Endodermal cell (in vitro differentiated cells): Measurements from ENCODE around the gene CUL4A. TPM values are rescaled to one million over a fixed set of nuclear protein-coding genes. Genes with fewer than 3 reads are reported as not detected.
A peak's percentile ranks its signal among the peaks of the same experiment; 100 is the strongest.
"Not testable (repeated sequence)": the region's sequence is repeated elsewhere in the genome, so short reads cannot be mapped to it uniquely, and the experiment has no call there.

Experiments used
- DNase-seq: peaks from one replicate; pipeline ENCODE4 v3.0.0-alpha.2; 2017
- H3K27ac ChIP-seq: 2 replicates; pipeline ENCODE4 v1.5.1; 2013; ENCODE audit warnings: mild to moderate bottlenecking, low read depth, low read length, moderate library complexity
- H3K27me3 ChIP-seq: 2 replicates; pipeline ENCODE4 v1.6.1; 2013; ENCODE audit warnings: mild to moderate bottlenecking, low read length, moderate library complexity; ENCODE audit not compliant: insufficient read depth, control insufficient read depth, poor library complexity, severe bottlenecking
- H3K36me3 ChIP-seq: 2 replicates; pipeline ENCODE4 v1.7.0; 2013; ENCODE audit warnings: mild to moderate bottlenecking, low read length, moderate library complexity; ENCODE audit not compliant: control insufficient read depth, insufficient read depth
- H3K4me1 ChIP-seq: one replicate; pipeline ENCODE4 v1.7.0; 2013; ENCODE audit warnings: low read length; ENCODE audit not compliant: control insufficient read depth, insufficient read depth
- H3K4me3 ChIP-seq: 2 replicates; pipeline ENCODE4 v1.5.1; 2013; ENCODE audit warnings: mild to moderate bottlenecking, low read length, moderate library complexity
- H3K9ac ChIP-seq: 2 replicates; pipeline ENCODE4 v1.6.1; 2013; ENCODE audit warnings: mild to moderate bottlenecking, low read length, moderate library complexity; ENCODE audit not compliant: poor library complexity, severe bottlenecking; ENCODE audit errors: extremely low read depth
- H3K9me3 ChIP-seq: 2 replicates; pipeline ENCODE4 v1.6.1; 2013; ENCODE audit warnings: mild to moderate bottlenecking, low read length, moderate library complexity; ENCODE audit not compliant: control insufficient read depth
- H3K27ac Mint-ChIP-seq: 2 replicates; pipeline ENCODE4 v1.8.0; 2020; ENCODE audit warnings: mixed read lengths
- H3K27me3 Mint-ChIP-seq: 2 replicates; pipeline ENCODE4 v1.8.0; 2021; ENCODE audit warnings: mild to moderate bottlenecking, mixed read lengths; ENCODE audit not compliant: insufficient read depth
- H3K36me3 Mint-ChIP-seq: 2 replicates; pipeline ENCODE4 v1.8.0; 2020; ENCODE audit warnings: low read depth, mixed read lengths
- H3K4me1 Mint-ChIP-seq: 2 replicates; pipeline ENCODE4 v1.8.0; 2020; ENCODE audit warnings: mixed read lengths
- H3K4me3 Mint-ChIP-seq: 2 replicates; pipeline ENCODE4 v1.8.0; 2020; ENCODE audit warnings: mild to moderate bottlenecking, moderate library complexity, mixed read lengths
- H3K9me3 Mint-ChIP-seq: 2 replicates; pipeline ENCODE4 v1.8.0; 2020; ENCODE audit warnings: mild to moderate bottlenecking, mixed read lengths
- CTCF ChIP-seq: fragments of 200-600 bp; sonication (generic); conservative IDR thresholded peaks from 2 replicates; pipeline ENCODE4 v1.5.0; 2021; ENCODE audit warnings: antibody characterized with exemption, mild to moderate bottlenecking
- WGBS, 2 experiments: methylation state at CpG; one replicate each; pipeline versions ENCODE4 v1.1.5 to v1.1.7; 2013; ENCODE audit warnings: missing lambda C conversion rate in 2 of 2, mixed read lengths in 1 of 2; ENCODE audit not compliant: insufficient coverage in 1 of 2, insufficient read length in 1 of 2; 5-methylcytosine and 5-hydroxymethylcytosine counted together
- total RNA-seq, 2 donors: library from RNA; stranded (reverse); fragmentation: NEBNext Ultra II Directional in 1 of 2; extraction: Animal tissue kit (Norgen Biotek cat#: 25700) in 1 of 2; gene quantifications; 2 replicates in 1 of 2; 3 replicates in 1 of 2; pipeline ENCODE4 v1.2.1, GENCODE V29; 2021

Gene CUL4A
- total RNA-seq, 2 donors from 2014 or later, result 92.9 to 99.4 TPM

GRCh38 chr13:113239986-113240385 lies 30.6 kb downstream of the CUL4A start:
- no peak for DNase-seq
- Mint-ChIP-seq H3K36me3 (peaks cover 81% of the 10 kb centered on the region), H3K27ac (no peak overlapping the region), H3K9me3 (no peaks in the 10 kb centered on the region), H3K27me3 (no peaks in the 10 kb centered on the region), H3K4me3 (no peak overlapping the region), H3K4me1 (no peaks in the 10 kb centered on the region)
- no peaks in the 10 kb centered on the region for H3K4me1 ChIP-seq
- no peaks in the 10 kb centered on the region for H3K27me3 ChIP-seq
- no peak overlapping the region for H3K27ac ChIP-seq
- TF ChIP-seq CTCF, result no peak
- peaks cover 83% of the 10 kb centered on the region for H3K36me3 ChIP-seq
- no peaks in the 10 kb centered on the region for H3K9me3 ChIP-seq
- H3K9ac ChIP-seq, result no peak overlapping the region
- WGBS, 2 experiments, result 90 to 96% methylated on average over 4 to 6 of the region's 6 CpGs
- no peak overlapping the region for H3K4me3 ChIP-seq

GRCh38 chr13:113241623-113242022 lies 32.2 kb downstream of the CUL4A start:
- not testable (repeated sequence) for H3K27me3 Mint-ChIP-seq, H3K4me3 Mint-ChIP-seq, H3K9ac ChIP-seq, H3K27me3 ChIP-seq, H3K4me3 ChIP-seq, H3K9me3 ChIP-seq, H3K27ac ChIP-seq, H3K27ac Mint-ChIP-seq, H3K9me3 Mint-ChIP-seq, H3K4me1 Mint-ChIP-seq, DNase-seq, H3K4me1 ChIP-seq
- peaks cover 85% of the 10 kb centered on the region for H3K36me3 Mint-ChIP-seq
- 96 to 98% methylated on average over 6 of the region's 8 CpGs for whole genome bisulfite sequencing, 2 experiments
- H3K36me3 ChIP-seq, result peaks cover 91% of the 10 kb centered on the region

GRCh38 chr13:113243847-113244246 lies 34.4 kb downstream of the CUL4A start:
- DNase-seq, result no peak
- Mint-ChIP-seq H3K27me3 (no peaks in the 10 kb centered on the region), H3K4me1 (no peaks in the 10 kb centered on the region), H3K4me3 (no peak overlapping the region), H3K36me3 (peaks cover 91% of the 10 kb centered on the region), H3K27ac (peak overlapping the region; percentile 64), H3K9me3 (no peaks in the 10 kb centered on the region)
- WGBS, 2 experiments, result 84 to 96% methylated on average over 3 to 6 of the region's 6 CpGs
- H3K4me3 ChIP-seq, result no peak overlapping the region
- no peaks in the 10 kb centered on the region for H3K4me1 ChIP-seq
- no peak overlapping the region for H3K27ac ChIP-seq
- no peaks in the 10 kb centered on the region for H3K9me3 ChIP-seq
- peaks cover 93% of the 10 kb centered on the region for H3K36me3 ChIP-seq
- H3K27me3 ChIP-seq, result no peaks in the 10 kb centered on the region
- no peak overlapping the region for H3K9ac ChIP-seq
- TF ChIP-seq CTCF, result no peak
